Measurements from ENCODE around the gene SCAI.

DNA sequence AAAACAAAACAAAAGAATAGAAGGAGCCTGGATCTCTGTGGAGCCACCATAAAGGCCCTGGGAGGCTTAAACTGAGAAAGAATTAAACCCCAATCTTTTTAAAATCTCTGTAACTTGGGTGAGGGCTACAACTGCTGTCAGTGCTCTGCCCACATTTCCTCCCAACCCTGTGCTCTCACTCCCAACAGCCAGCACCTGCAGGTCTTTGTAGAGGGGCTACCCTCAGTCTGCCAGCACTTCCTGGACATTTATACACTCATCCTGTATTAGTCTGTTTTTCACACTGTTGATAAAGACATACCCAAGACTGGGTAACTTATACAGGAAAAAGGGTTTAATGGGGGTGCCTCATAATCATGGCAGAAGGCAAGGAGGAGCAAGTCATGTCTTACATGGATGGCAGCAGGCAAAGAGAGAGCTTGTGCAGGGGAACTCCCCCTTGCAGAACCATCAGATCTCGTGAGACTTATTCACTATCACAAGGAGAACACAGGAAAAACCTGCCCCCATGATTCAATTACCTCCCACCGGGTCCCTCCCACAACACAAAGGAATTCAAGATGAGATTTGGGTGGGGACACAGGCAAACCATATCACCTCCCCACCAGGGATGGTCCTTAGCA is 47.4 kb downstream of the SCAI start:
- TF ChIP-seq POLR2A (IDR thresholded peaks at IDR 0.05): no peak
- TF ChIP-seq, protein P1, sequence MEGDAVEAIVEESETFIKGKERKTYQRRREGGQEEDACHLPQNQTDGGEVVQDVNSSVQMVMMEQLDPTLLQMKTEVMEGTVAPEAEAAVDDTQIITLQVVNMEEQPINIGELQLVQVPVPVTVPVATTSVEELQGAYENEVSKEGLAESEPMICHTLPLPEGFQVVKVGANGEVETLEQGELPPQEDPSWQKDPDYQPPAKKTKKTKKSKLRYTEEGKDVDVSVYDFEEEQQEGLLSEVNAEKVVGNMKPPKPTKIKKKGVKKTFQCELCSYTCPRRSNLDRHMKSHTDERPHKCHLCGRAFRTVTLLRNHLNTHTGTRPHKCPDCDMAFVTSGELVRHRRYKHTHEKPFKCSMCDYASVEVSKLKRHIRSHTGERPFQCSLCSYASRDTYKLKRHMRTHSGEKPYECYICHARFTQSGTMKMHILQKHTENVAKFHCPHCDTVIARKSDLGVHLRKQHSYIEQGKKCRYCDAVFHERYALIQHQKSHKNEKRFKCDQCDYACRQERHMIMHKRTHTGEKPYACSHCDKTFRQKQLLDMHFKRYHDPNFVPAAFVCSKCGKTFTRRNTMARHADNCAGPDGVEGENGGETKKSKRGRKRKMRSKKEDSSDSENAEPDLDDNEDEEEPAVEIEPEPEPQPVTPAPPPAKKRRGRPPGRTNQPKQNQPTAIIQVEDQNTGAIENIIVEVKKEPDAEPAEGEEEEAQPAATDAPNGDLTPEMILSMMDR (IDR thresholded peaks at IDR 0.05): no peak

All from ovary (tissue), 3 donors.